IMR-90 (cell line): Measurements from ENCODE around the gene CDHR2. TPM values are rescaled to one million over a fixed set of nuclear protein-coding genes. Genes with fewer than 3 reads are reported as not detected.

Experiments
- ATAC-seq: fragments of 200-7000 bp; cut with Tn5 transposase; 2 replicates; pipeline ENCODE4 v1.9.1; 2020; ENCODE audit warnings: low read depth, mild to moderate bottlenecking, moderate library complexity
- BruUV-seq: library from RNA; stranded (reverse); fragments of 400-500 nt; replicated peaks from 2 replicates; lab custom pipeline; 2021; lab: Mats Ljungman, UMichigan
- CTCF ChIA-PET: fragments of 300-600 bp; formaldehyde crosslinking; extraction: SDS; loops from one replicate; lab custom pipeline; 2021; ENCODE audit warnings: antibody characterized with exemption; lab: Yijun Ruan, JAX
- POLR2A ChIA-PET: fragments of 300-600 bp; sonication (Branson Sonifier 250); formaldehyde crosslinking; loops from one replicate; lab custom pipeline; 2022; ENCODE audit warnings: antibody characterized with exemption; ENCODE audit not compliant: unreplicated experiment; lab: Charles Lee
- DNase-seq: peaks from one replicate; pipeline ENCODE4 v3.0.0; 2013
- H2AFZ ChIP-seq: replicated peaks from 2 replicates; pipeline ENCODE3; 2013; ENCODE audit warnings: low read length, mild to moderate bottlenecking; ENCODE audit not compliant: poor library complexity
- H2AK5ac ChIP-seq: 2 replicates; pipeline ENCODE4 v1.6.1; 2013; ENCODE audit warnings: low read depth, low read length, inconsistent platforms
- H2AK9ac ChIP-seq: replicated peaks from 2 replicates; pipeline ENCODE3; 2013; ENCODE audit warnings: mild to moderate bottlenecking, low read depth, low read length, moderate library complexity; ENCODE audit not compliant: poor library complexity
- H2BK120ac ChIP-seq: 2 replicates; pipeline ENCODE4 v1.6.1; 2013; ENCODE audit warnings: low read depth, low read length, inconsistent platforms
- H2BK15ac ChIP-seq: 3 replicates; pipeline ENCODE4 v1.6.1; 2013; ENCODE audit warnings: low read depth, low read length, inconsistent platforms
- H2BK20ac ChIP-seq: 2 replicates; pipeline ENCODE4 v1.6.1; 2013; ENCODE audit warnings: low read depth, mild to moderate bottlenecking, inconsistent platforms, low read length, moderate library complexity
- H2BK5ac ChIP-seq: 2 replicates; pipeline ENCODE4 v1.6.1; 2013; ENCODE audit warnings: mild to moderate bottlenecking, low read depth, low read length, inconsistent platforms; ENCODE audit not compliant: poor library complexity, severe bottlenecking
- H3K14ac ChIP-seq: replicated peaks from 2 replicates; pipeline ENCODE4 v1.6.1; 2013; ENCODE audit warnings: low read depth, low read length, inconsistent platforms
- H3K18ac ChIP-seq: 2 replicates; pipeline ENCODE4 v1.6.1; 2013; ENCODE audit warnings: low read depth, low read length, control low read depth
- H3K23ac ChIP-seq: 2 replicates; pipeline ENCODE4 v1.6.1; 2013; ENCODE audit warnings: low read depth, low read length, inconsistent platforms
- H3K27ac ChIP-seq: 2 replicates; pipeline ENCODE4 v1.5.1; 2013; ENCODE audit warnings: mild to moderate bottlenecking, control low read depth, low read length; ENCODE audit not compliant: insufficient read depth
- H3K27me3 ChIP-seq: 2 replicates; pipeline ENCODE4 v1.6.1; 2013; ENCODE audit warnings: low read length; ENCODE audit not compliant: control insufficient read depth, insufficient read depth
- H3K36me3 ChIP-seq: 2 replicates; pipeline ENCODE4 v1.6.1; 2013; ENCODE audit warnings: low read length, mixed read lengths; ENCODE audit not compliant: control insufficient read depth, insufficient read depth
- H3K4ac ChIP-seq: 2 replicates; pipeline ENCODE4 v1.6.1; 2013; ENCODE audit warnings: low read depth, low read length, inconsistent platforms
- H3K4me1 ChIP-seq: 2 replicates; pipeline ENCODE4 v1.6.1; 2013; ENCODE audit warnings: low read length, mixed read lengths; ENCODE audit not compliant: control insufficient read depth, insufficient read depth
- H3K4me2 ChIP-seq: 2 replicates; pipeline ENCODE4 v1.6.1; 2013; ENCODE audit warnings: low read depth, mild to moderate bottlenecking, control low read depth, low read length, moderate library complexity
- H3K4me3 ChIP-seq: 2 replicates; pipeline ENCODE4 v1.5.1; 2013; ENCODE audit warnings: low read depth, mild to moderate bottlenecking, control low read depth, low read length, moderate library complexity; ENCODE audit not compliant: insufficient read depth
- H3K56ac ChIP-seq: 2 replicates; pipeline ENCODE4 v1.6.1; 2013; ENCODE audit warnings: low read length, inconsistent platforms; ENCODE audit not compliant: insufficient read depth; ENCODE audit errors: extremely low read depth
- H3K79me1 ChIP-seq, 2 experiments: 2 replicates each; pipeline ENCODE4 v1.6.1; 2013; ENCODE audit warnings: low read length in 2 of 2, inconsistent platforms in 1 of 2, low read depth in 1 of 2
- H3K9ac ChIP-seq: 2 replicates; pipeline ENCODE4 v1.6.1; 2013; ENCODE audit warnings: low read depth, low read length, control low read depth
- H3K9me1 ChIP-seq: 2 replicates; pipeline ENCODE4 v1.6.1; 2013; ENCODE audit warnings: low read length, inconsistent platforms; ENCODE audit not compliant: insufficient read depth
- H3K9me3 ChIP-seq: 2 replicates; pipeline ENCODE4 v1.6.1; 2013; ENCODE audit warnings: low read length; ENCODE audit not compliant: control insufficient read depth, insufficient read depth
- H4K20me1 ChIP-seq: 2 replicates; pipeline ENCODE4 v1.6.1; 2013; ENCODE audit warnings: low read length, inconsistent platforms; ENCODE audit not compliant: insufficient read depth
- H4K5ac ChIP-seq: 2 replicates; pipeline ENCODE4 v1.6.1; 2013; ENCODE audit warnings: mild to moderate bottlenecking, low read depth, low read length, control low read depth
- H4K8ac ChIP-seq, 2 experiments: 2 replicates each; pipeline ENCODE4 v1.6.1; 2013; ENCODE audit warnings: low read depth in 2 of 2, low read length in 2 of 2, control low read depth in 1 of 2, inconsistent platforms in 1 of 2
- H4K91ac ChIP-seq: 2 replicates; pipeline ENCODE4 v1.6.1; 2013; ENCODE audit warnings: low read depth, low read length, inconsistent platforms; ENCODE audit not compliant: insufficient read depth
- CEBPB ChIP-seq: IDR thresholded peaks from 2 replicates; pipeline ENCODE4 v1.6.1; 2012; ENCODE audit warnings: low read depth, low read length, improper control_type of control experiment
- FOS ChIP-seq: fragments of 150-350 bp; IDR thresholded peaks from 2 replicates; pipeline ENCODE4 v1.6.1; 2016; ENCODE audit warnings: low read depth, low read length
- NFE2L2 ChIP-seq: fragments of 150-350 bp; IDR thresholded peaks from 2 replicates; pipeline ENCODE4 v1.6.1; 2016; ENCODE audit warnings: low read depth, mild to moderate bottlenecking, low read length
- RFX5 ChIP-seq: IDR thresholded peaks from 2 replicates; pipeline ENCODE4 v1.8.0; 2012; ENCODE audit warnings: low read depth, mild to moderate bottlenecking, low read length, moderate library complexity
- USF2 ChIP-seq: fragments of 150-350 bp; IDR thresholded peaks from 2 replicates; pipeline ENCODE4 v1.6.1; 2017; ENCODE audit warnings: mild to moderate bottlenecking, antibody characterized with exemption, low read length, low read depth
- WGBS, 2 experiments: methylation state at CpG; one replicate each; pipeline versions ENCODE4 v1.1.5 to v1.1.7; 2013; ENCODE audit warnings: missing lambda C conversion rate in 2 of 2; ENCODE audit not compliant: insufficient read length in 1 of 2; ENCODE audit errors: extremely low coverage in 2 of 2; 5-methylcytosine and 5-hydroxymethylcytosine counted together
- dilution Hi-C: fragments of 300-500 bp; cut with HindIII; formaldehyde crosslinking; loops from one replicate; pipeline ENCODE4 v1.14.3; 2018; ENCODE audit warnings: low sequenced_read_pairs; ENCODE audit not compliant: unreplicated experiment
- in situ Hi-C: fragments of 300-500 bp; cut with MboI; formaldehyde crosslinking; loops from 3 replicates; pipeline ENCODE4 v1.14.3; 2019; ENCODE audit warnings: low sequenced_read_pairs, inconsistent platforms, mixed read lengths
- intact Hi-C: fragments of 100-400 bp; cut with micrococcal nuclease; formaldehyde crosslinking; loops from 2 replicates; pipeline ENCODE4 v1.10.0; 2022
- polyA plus RNA-seq, 3 experiments: library from polyadenylated mRNA; depleted of rRNA; stranded (reverse); fragments of >200 nt; gene quantifications; 2 replicates each; pipeline ENCODE4 v1.2.3, GENCODE V29; 2012; ENCODE audit warnings: low replicate concordance in 1 of 3
- total RNA-seq: library from RNA; depleted of rRNA; stranded (reverse); fragments of >200 nt; gene quantifications from 2 replicates; pipeline ENCODE4 v1.2.3, GENCODE V29; 2012
- TF ChIP-seq, protein P1 (sequence below): conservative IDR thresholded peaks from 2 replicates; pipeline ENCODE4 v1.5.1; 2012; ENCODE audit warnings: mild to moderate bottlenecking, low read depth, low read length, improper control_type of control experiment

CDHR2 gene
- total and polyA plus RNA-seq, 2 of the 4 experiments (the other 2 are of a cell fraction), result not detected

DNA sequence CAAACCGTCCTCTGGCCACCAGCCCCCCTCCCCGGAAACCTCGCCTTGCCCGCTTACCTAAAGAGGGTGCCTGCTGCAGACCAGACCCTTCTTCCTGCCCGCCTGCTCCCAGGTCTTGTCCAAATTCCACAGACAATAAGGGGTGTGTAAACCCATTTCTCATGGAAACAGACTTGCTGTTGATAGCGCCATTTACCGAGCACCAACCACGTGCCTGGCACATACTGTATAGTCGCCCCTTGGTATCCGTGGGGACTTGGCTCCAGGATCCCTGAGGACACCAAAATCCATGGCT, 25.1 kb downstream of the CDHR2 start:
- ChIA-PET CTCF (interaction anchor here (1.0 to 1.8 kb wide), 3 partner anchors 44 to 158 kb away, joined by 3 to 5 read pairs (median 3); partner anchors contain the start of gene CLTB), POLR2A (interaction anchor here (0.5 kb wide), 1 partner anchor 138 kb away, joined by 12 read pairs; no protein-coding TSS in a partner anchor)
- H4K5ac ChIP-seq, result no peak overlapping the region
- H3K9me1 ChIP-seq, result 0 out of 2 replicates have a peak, but pooled peaks cover under 1% of the 10 kb centered on the region
- no peak overlapping the region for H3K27ac ChIP-seq
- no peak overlapping the region for H4K91ac ChIP-seq
- peaks cover 5% of the 10 kb centered on the region; the same call in 1 of the 2 replicates for H3K27me3 ChIP-seq
- no peak overlapping the region for H3K18ac ChIP-seq
- no peak overlapping the region for H2AK9ac ChIP-seq
- TF ChIP-seq FOS, result no peak
- no peak for TF ChIP-seq USF2
- TF ChIP-seq RFX5, result no peak
- no peak for TF ChIP-seq CEBPB
- TF ChIP-seq NFE2L2, result no peak
- TF ChIP-seq, protein P1, sequence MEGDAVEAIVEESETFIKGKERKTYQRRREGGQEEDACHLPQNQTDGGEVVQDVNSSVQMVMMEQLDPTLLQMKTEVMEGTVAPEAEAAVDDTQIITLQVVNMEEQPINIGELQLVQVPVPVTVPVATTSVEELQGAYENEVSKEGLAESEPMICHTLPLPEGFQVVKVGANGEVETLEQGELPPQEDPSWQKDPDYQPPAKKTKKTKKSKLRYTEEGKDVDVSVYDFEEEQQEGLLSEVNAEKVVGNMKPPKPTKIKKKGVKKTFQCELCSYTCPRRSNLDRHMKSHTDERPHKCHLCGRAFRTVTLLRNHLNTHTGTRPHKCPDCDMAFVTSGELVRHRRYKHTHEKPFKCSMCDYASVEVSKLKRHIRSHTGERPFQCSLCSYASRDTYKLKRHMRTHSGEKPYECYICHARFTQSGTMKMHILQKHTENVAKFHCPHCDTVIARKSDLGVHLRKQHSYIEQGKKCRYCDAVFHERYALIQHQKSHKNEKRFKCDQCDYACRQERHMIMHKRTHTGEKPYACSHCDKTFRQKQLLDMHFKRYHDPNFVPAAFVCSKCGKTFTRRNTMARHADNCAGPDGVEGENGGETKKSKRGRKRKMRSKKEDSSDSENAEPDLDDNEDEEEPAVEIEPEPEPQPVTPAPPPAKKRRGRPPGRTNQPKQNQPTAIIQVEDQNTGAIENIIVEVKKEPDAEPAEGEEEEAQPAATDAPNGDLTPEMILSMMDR, result no peak
- H2AFZ ChIP-seq, result peak overlapping the region; percentile 3
- H3K4me1 ChIP-seq, result peaks cover 3% of the 10 kb centered on the region
- H4K8ac ChIP-seq, result no peak overlapping the region
- no peaks in the 10 kb centered on the region for H3K36me3 ChIP-seq
- DNase-seq (no peak), ATAC-seq (no peak)
- BruUV-seq, result no TSS peak
- no peak overlapping the region for H3K4me3 ChIP-seq
- no peak overlapping the region for H2AK5ac ChIP-seq
- no peak overlapping the region for H2BK120ac ChIP-seq
- H3K9ac ChIP-seq, result no peak overlapping the region
- no peak overlapping the region for H3K56ac ChIP-seq
- H3K23ac ChIP-seq, result no peak overlapping the region
- H3K9me3 ChIP-seq, result no peaks in the 10 kb centered on the region
- in situ Hi-C loops, result loop anchor here (10.0 to 25.0 kb wide), 2 partner anchors 51 to 837 kb away; no protein-coding TSS in a partner anchor
- dilution Hi-C loops, result no loop called here
- H2BK20ac ChIP-seq, result no peak overlapping the region
- no peaks in the 10 kb centered on the region for H4K20me1 ChIP-seq
- intact Hi-C loops, result loop anchor here (1.0 kb wide), 4 partner anchors 40 to 84 kb away; partner anchors contain the start of gene TSPAN17
- no peak overlapping the region for H3K4me2 ChIP-seq
- 79% methylated on average over 5 of the region's 10 CpGs; no CpG with 5 or more reads in 1 of the 2 experiments for WGBS, 2 experiments
- H2BK5ac ChIP-seq, result no peak overlapping the region
- no peak overlapping the region for H3K4ac ChIP-seq
- H2BK15ac ChIP-seq, result no peak overlapping the region
- no peaks in the 10 kb centered on the region for H3K79me1 ChIP-seq
- no peak overlapping the region for H3K14ac ChIP-seq
